Hepatocyte (in vitro differentiated cells): ENCODE measurements around the gene CHCHD4. TPM values are rescaled to one million over a fixed set of nuclear protein-coding genes. Genes with fewer than 3 reads are reported as not detected.

ENCODE experiments used
- DNase-seq: peaks from one replicate; pipeline ENCODE4 v3.0.0-alpha.2; 2016; ENCODE audit warnings: low spot score
- H2AFZ ChIP-seq: fragments of 200-600 bp; sonication (generic); 2 replicates; pipeline ENCODE4 v1.6.0; 2016; ENCODE audit warnings: antibody characterized with exemption, mild to moderate bottlenecking
- H3K27ac ChIP-seq: fragments of 200-600 bp; sonication (generic); 2 replicates; pipeline ENCODE4 v1.5.1; 2016; ENCODE audit warnings: mild to moderate bottlenecking
- H3K27me3 ChIP-seq: fragments of 200-600 bp; sonication (generic); 2 replicates; pipeline ENCODE4 v1.6.1; 2016
- H3K36me3 ChIP-seq: fragments of 200-600 bp; sonication (generic); replicated peaks from 2 replicates; pipeline ENCODE4 v1.5.1; 2016; ENCODE audit warnings: low read depth; ENCODE audit not compliant: insufficient read depth
- H3K4me1 ChIP-seq: fragments of 200-600 bp; sonication (generic); 2 replicates; pipeline ENCODE4 v1.5.1; 2016; ENCODE audit warnings: mild to moderate bottlenecking, moderate library complexity; ENCODE audit not compliant: insufficient read depth
- H3K4me2 ChIP-seq: fragments of 200-600 bp; sonication (generic); 2 replicates; pipeline ENCODE4 v1.6.0; 2016
- H3K4me3 ChIP-seq: fragments of 200-600 bp; sonication (generic); 2 replicates; pipeline ENCODE4 v1.5.1; 2016; ENCODE audit warnings: mild to moderate bottlenecking
- H3K79me2 ChIP-seq: fragments of 200-600 bp; sonication (generic); 2 replicates; pipeline ENCODE4 v1.6.0; 2017; ENCODE audit warnings: mild to moderate bottlenecking
- H3K9me2 ChIP-seq: fragments of 200-600 bp; sonication (generic); replicated peaks from 2 replicates; pipeline ENCODE4 v1.6.0; 2017; ENCODE audit warnings: mild to moderate bottlenecking; ENCODE audit not compliant: insufficient read depth
- H3K9me3 ChIP-seq: fragments of 200-600 bp; sonication (generic); 2 replicates; pipeline ENCODE4 v1.5.1; 2016; ENCODE audit warnings: low read depth, mild to moderate bottlenecking
- H4K20me1 ChIP-seq: fragments of 200-600 bp; sonication (generic); 2 replicates; pipeline ENCODE4 v1.6.0; 2016; ENCODE audit warnings: mild to moderate bottlenecking; ENCODE audit not compliant: insufficient read depth, poor library complexity, severe bottlenecking
- EZH2 ChIP-seq: fragments of 200-600 bp; sonication (generic); IDR thresholded peaks from 2 replicates; pipeline ENCODE4 v1.6.1; 2016; ENCODE audit warnings: antibody characterized with exemption, mild to moderate bottlenecking, borderline replicate concordance
- EZH2phosphoT487 ChIP-seq: fragments of 200-600 bp; sonication (generic); IDR thresholded peaks from one replicate; pipeline ENCODE4 v1.6.1; 2018; ENCODE audit warnings: antibody characterized with exemption, mild to moderate bottlenecking, low read depth, moderate library complexity; ENCODE audit not compliant: unreplicated experiment, severe bottlenecking
- WGBS: methylation state at CpG from one replicate; pipeline ENCODE4 v1.1.6; 2016; ENCODE audit warnings: low lambda C conversion rate; ENCODE audit errors: missing lambda C conversion rate; 5-methylcytosine and 5-hydroxymethylcytosine counted together
- polyA plus RNA-seq: library from polyadenylated mRNA; unstranded; fragments of >200 nt; fragmentation: Nextera tagmentation; extraction: Ambion mirVana; gene quantifications from 2 replicates; pipeline ENCODE4 v1.2.1, GENCODE V29; 2016
- total RNA-seq: library from RNA; depleted of rRNA; stranded (reverse); fragments of >200 nt; gene quantifications from 2 replicates; pipeline ENCODE4 v1.2.3, GENCODE V29; 2014
- TF ChIP-seq, protein P1 (sequence below): fragments of 200-600 bp; sonication (generic); IDR thresholded peaks from 2 replicates; pipeline ENCODE4 v1.5.1; 2016; ENCODE audit warnings: antibody characterized with exemption, mild to moderate bottlenecking; ENCODE audit not compliant: poor library complexity

The CHCHD4 gene
- total and polyA plus RNA-seq, 2 experiments from 2014 or later = 15.2 to 22.8 TPM

DNA sequence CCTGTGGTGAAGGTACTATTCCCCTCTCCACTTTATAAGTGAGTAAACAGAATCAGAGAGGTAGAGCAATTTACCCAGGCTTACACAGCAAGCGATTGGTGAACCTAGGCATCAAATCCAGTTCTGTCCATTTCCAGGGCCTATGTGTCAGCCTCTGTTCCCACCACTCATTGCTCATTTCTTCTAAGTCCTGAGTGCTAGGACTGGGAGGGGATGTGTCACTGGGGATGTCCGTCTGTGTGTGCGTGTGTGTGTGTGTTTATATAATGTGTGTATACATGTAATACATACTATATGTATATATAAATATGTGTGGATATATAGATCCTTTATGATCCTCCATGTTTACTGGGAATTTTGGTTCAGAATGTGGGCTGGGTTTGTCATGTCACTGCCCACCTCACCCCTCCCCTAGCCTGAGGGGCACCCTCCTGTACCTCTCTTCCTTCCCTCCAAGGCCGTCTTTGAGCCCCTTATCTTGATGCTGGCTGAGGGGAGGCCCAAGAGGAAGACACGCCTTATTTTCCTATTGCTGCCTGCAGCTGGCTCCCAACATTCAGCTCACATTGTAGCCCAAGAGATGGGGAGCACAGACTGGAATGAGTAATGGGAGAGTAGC, 2.3 kb upstream of the CHCHD4 start:
- no peaks in the 10 kb centered on the region for H3K36me3 ChIP-seq
- H3K4me2 ChIP-seq = peak overlapping the region; percentile 88
- H3K27ac ChIP-seq = peak overlapping the region; percentile 92
- no peak overlapping the region for H2AFZ ChIP-seq
- H3K27me3 ChIP-seq = no peaks in the 10 kb centered on the region
- TF ChIP-seq EZH2 (no peak), EZH2phosphoT487 (no peak)
- TF ChIP-seq, protein P1, sequence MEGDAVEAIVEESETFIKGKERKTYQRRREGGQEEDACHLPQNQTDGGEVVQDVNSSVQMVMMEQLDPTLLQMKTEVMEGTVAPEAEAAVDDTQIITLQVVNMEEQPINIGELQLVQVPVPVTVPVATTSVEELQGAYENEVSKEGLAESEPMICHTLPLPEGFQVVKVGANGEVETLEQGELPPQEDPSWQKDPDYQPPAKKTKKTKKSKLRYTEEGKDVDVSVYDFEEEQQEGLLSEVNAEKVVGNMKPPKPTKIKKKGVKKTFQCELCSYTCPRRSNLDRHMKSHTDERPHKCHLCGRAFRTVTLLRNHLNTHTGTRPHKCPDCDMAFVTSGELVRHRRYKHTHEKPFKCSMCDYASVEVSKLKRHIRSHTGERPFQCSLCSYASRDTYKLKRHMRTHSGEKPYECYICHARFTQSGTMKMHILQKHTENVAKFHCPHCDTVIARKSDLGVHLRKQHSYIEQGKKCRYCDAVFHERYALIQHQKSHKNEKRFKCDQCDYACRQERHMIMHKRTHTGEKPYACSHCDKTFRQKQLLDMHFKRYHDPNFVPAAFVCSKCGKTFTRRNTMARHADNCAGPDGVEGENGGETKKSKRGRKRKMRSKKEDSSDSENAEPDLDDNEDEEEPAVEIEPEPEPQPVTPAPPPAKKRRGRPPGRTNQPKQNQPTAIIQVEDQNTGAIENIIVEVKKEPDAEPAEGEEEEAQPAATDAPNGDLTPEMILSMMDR = no peak
- no peaks in the 10 kb centered on the region for H3K9me2 ChIP-seq
- peaks cover 22% of the 10 kb centered on the region for H4K20me1 ChIP-seq
- peak; percentile 5 for DNase-seq
- 85% methylated on average over 5 of the region's 5 CpGs for WGBS
- H3K4me3 ChIP-seq = no peak overlapping the region
- peaks cover 17% of the 10 kb centered on the region for H3K4me1 ChIP-seq
- H3K9me3 ChIP-seq = no peaks in the 10 kb centered on the region
- H3K79me2 ChIP-seq = peaks cover 63% of the 10 kb centered on the region

GRCh38 chr3:14126017-14126886, 1.6 kb upstream of the CHCHD4 start:
- TF ChIP-seq EZH2 (no peak), EZH2phosphoT487 (no peak)
- TF ChIP-seq, protein P1 = no peak
- whole genome bisulfite sequencing = 67% methylated on average over 11 of the region's 11 CpGs
- Histone ChIP-seq H3K9me2 (no peaks in the 10 kb centered on the region), H3K9me3 (no peaks in the 10 kb centered on the region), H4K20me1 (peaks cover 22% of the 10 kb centered on the region), H3K36me3 (no peaks in the 10 kb centered on the region), H2AFZ (no peak overlapping the region), H3K27ac (peak overlapping the region; percentile 92), H3K79me2 (peaks cover 65% of the 10 kb centered on the region), H3K27me3 (no peaks in the 10 kb centered on the region), H3K4me1 (peaks cover 17% of the 10 kb centered on the region), H3K4me2 (peak overlapping the region; percentile 88), H3K4me3 (peak overlapping the region; percentile 68)
- no peak for DNase-seq

DNA sequence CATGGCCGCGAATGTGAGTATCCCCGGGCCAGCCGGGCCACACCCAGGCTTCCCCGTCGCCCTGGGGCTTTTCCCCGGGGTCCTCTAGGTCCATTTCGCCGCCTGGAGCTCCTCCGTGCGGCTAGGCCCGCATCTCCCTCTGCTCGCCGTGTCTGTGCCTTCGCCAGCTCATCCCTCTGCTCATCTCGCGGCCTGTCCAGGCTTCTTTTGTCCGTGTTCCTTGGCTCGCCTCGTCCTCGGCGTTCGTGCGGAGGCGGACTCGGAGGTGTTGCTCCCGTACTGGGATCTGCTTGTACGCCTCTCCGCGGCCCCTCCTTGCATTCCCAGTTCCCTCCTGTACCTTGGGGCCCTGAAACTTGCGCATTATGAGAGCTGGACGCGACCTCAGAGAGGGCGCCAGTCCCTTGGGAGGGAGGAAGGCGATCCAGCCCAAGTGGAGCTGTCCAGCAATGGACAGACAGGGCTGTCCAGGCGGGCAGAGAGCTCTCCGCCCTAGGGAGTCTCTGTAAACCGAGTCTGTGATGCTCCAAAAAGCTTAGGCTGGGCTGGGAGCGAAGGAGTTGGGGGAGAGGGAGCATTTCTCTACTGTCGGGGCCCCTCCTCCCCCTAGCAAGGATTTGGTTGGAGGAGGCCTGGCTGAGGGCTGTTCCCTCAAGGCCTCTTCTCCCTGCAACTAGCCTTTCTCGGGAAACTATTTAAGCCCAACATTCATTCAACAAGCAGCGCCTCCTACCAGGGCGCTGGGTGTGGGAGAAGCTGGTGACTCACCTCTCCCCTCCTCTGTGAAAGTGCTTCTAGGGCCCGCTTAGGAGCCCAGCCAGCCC, 735 bp upstream of the CHCHD4 start:
- peak overlapping the region; percentile 68 for H3K4me3 ChIP-seq
- no peaks in the 10 kb centered on the region for H3K36me3 ChIP-seq
- peaks cover 19% of the 10 kb centered on the region for H4K20me1 ChIP-seq
- H2AFZ ChIP-seq = peak overlapping the region; percentile 49
- no peaks in the 10 kb centered on the region for H3K9me3 ChIP-seq
- H3K4me2 ChIP-seq = peak overlapping the region; percentile 88
- no peak for TF ChIP-seq EZH2
- TF ChIP-seq, protein P1 = peak; percentile 14
- TF ChIP-seq EZH2phosphoT487 = no peak
- peaks cover 17% of the 10 kb centered on the region for H3K4me1 ChIP-seq
- no peaks in the 10 kb centered on the region for H3K27me3 ChIP-seq
- peak overlapping the region; percentile 92 for H3K27ac ChIP-seq
- H3K9me2 ChIP-seq = no peaks in the 10 kb centered on the region
- WGBS = under 1% methylated on average over 43 of the region's 44 CpGs
- peaks cover 65% of the 10 kb centered on the region for H3K79me2 ChIP-seq
- DNase-seq = peak; percentile 90
